ENCODE measurements around the gene C1orf87.
A peak's percentile ranks its signal among the peaks of the same experiment; 100 is the strongest.

Gene C1orf87

GRCh38 chr1:60111118-60111517 lies 37.5 kb upstream of the C1orf87 start:
- Histone ChIP-seq H3K27me3 (ENCODE audit: insufficient read depth, low read length, poor library complexity, severe bottlenecking) (no peaks in the 10 kb centered on the region), H3K4me3 (ENCODE audit: low read length, poor library complexity, severe bottlenecking) (no peak overlapping the region), H3K4me2 (ENCODE audit: low read depth, low read length, poor library complexity, severe bottlenecking) (peak overlapping the region; percentile 57), H3F3A (ENCODE audit: low read depth) (no peaks in the 10 kb centered on the region), H3K36me3 (ENCODE audit: insufficient read depth, low read length) (no peaks in the 10 kb centered on the region), H3K9me3 (ENCODE audit: insufficient read depth, low read depth, low read length) (no peaks in the 10 kb centered on the region), H3K4me1 (ENCODE audit: insufficient read depth, low read length, poor library complexity, severe bottlenecking) (peaks cover 36% of the 10 kb centered on the region), H3K79me2 (ENCODE audit: insufficient read depth, low read length) (no peaks in the 10 kb centered on the region), H2AFZ (ENCODE audit: low read length) (no peak overlapping the region), H3K9me2 (replicated peaks; ENCODE audit: low read depth, low read length) (no peaks in the 10 kb centered on the region), H3K9ac (ENCODE audit: low read depth, low read length, poor library complexity, severe bottlenecking) (no peak overlapping the region), H4K20me1 (ENCODE audit: insufficient read depth, low read length, poor library complexity, severe bottlenecking) (no peaks in the 10 kb centered on the region)
- TF ChIP-seq CTCF (conservative IDR thresholded peaks at IDR 0.05; ENCODE audit: low read length) (no peak), EZH2phosphoT487 (IDR thresholded peaks at IDR 0.05; ENCODE audit: borderline replicate concordance) (no peak)

GRCh38 chr1:60108196-60108595 lies 34.6 kb upstream of the C1orf87 start:
- no peaks in the 10 kb centered on the region for H3K36me3 ChIP-seq (ENCODE audit: insufficient read depth, low read length)
- H3K9ac ChIP-seq (ENCODE audit: low read depth, low read length, poor library complexity, severe bottlenecking): no peak overlapping the region
- peaks cover 45% of the 10 kb centered on the region for H3K4me1 ChIP-seq (ENCODE audit: insufficient read depth, low read length, poor library complexity, severe bottlenecking)
- H3K79me2 ChIP-seq (ENCODE audit: insufficient read depth, low read length): no peaks in the 10 kb centered on the region
- H3K9me3 ChIP-seq (ENCODE audit: insufficient read depth, low read depth, low read length): no peaks in the 10 kb centered on the region
- H3K9me2 ChIP-seq (replicated peaks; ENCODE audit: low read depth, low read length): no peaks in the 10 kb centered on the region
- no peaks in the 10 kb centered on the region for H3F3A ChIP-seq (ENCODE audit: low read depth)
- TF ChIP-seq EZH2phosphoT487 (IDR thresholded peaks at IDR 0.05; ENCODE audit: borderline replicate concordance) (no peak), CTCF (conservative IDR thresholded peaks at IDR 0.05; ENCODE audit: low read length) (no peak)
- no peak overlapping the region for H3K4me3 ChIP-seq (ENCODE audit: low read length, poor library complexity, severe bottlenecking)
- no peak overlapping the region for H3K4me2 ChIP-seq (ENCODE audit: low read depth, low read length, poor library complexity, severe bottlenecking)
- H4K20me1 ChIP-seq (ENCODE audit: insufficient read depth, low read length, poor library complexity, severe bottlenecking): no peaks in the 10 kb centered on the region
- H3K27me3 ChIP-seq (ENCODE audit: insufficient read depth, low read length, poor library complexity, severe bottlenecking): no peaks in the 10 kb centered on the region
- H2AFZ ChIP-seq (ENCODE audit: low read length): 0 out of 2 replicates have a peak overlapping the region, but pooled peaks have one; percentile 25

GRCh38 chr1:60103186-60103585 lies 29.6 kb upstream of the C1orf87 start:
- Histone ChIP-seq H2AFZ (ENCODE audit: low read length) (no peak overlapping the region), H3F3A (ENCODE audit: low read depth) (no peaks in the 10 kb centered on the region), H3K79me2 (ENCODE audit: insufficient read depth, low read length) (no peaks in the 10 kb centered on the region), H3K4me2 (ENCODE audit: low read depth, low read length, poor library complexity, severe bottlenecking) (peak overlapping the region; percentile 20), H3K27me3 (ENCODE audit: insufficient read depth, low read length, poor library complexity, severe bottlenecking) (no peaks in the 10 kb centered on the region), H3K4me1 (ENCODE audit: insufficient read depth, low read length, poor library complexity, severe bottlenecking) (peaks cover 46% of the 10 kb centered on the region), H3K9ac (ENCODE audit: low read depth, low read length, poor library complexity, severe bottlenecking) (peak overlapping the region; percentile 16), H3K9me3 (ENCODE audit: insufficient read depth, low read depth, low read length) (no peaks in the 10 kb centered on the region), H4K20me1 (ENCODE audit: insufficient read depth, low read length, poor library complexity, severe bottlenecking) (no peaks in the 10 kb centered on the region), H3K9me2 (replicated peaks; ENCODE audit: low read depth, low read length) (no peaks in the 10 kb centered on the region), H3K4me3 (ENCODE audit: low read length, poor library complexity, severe bottlenecking) (no peak overlapping the region), H3K36me3 (ENCODE audit: insufficient read depth, low read length) (no peaks in the 10 kb centered on the region)
- no peak for TF ChIP-seq CTCF (conservative IDR thresholded peaks at IDR 0.05; ENCODE audit: low read length)
